Measurements from ENCODE around the gene RAI1. TPM values are rescaled to one million over a fixed set of nuclear protein-coding genes. Genes with fewer than 3 reads are reported as not detected.

RAI1 gene
- total and polyA plus RNA-seq, 2 of the 13 experiments (the other 11 are each of a cell fraction or from before 2014, with no cell fraction given), result 3.4 to 5.2 TPM

DNA sequence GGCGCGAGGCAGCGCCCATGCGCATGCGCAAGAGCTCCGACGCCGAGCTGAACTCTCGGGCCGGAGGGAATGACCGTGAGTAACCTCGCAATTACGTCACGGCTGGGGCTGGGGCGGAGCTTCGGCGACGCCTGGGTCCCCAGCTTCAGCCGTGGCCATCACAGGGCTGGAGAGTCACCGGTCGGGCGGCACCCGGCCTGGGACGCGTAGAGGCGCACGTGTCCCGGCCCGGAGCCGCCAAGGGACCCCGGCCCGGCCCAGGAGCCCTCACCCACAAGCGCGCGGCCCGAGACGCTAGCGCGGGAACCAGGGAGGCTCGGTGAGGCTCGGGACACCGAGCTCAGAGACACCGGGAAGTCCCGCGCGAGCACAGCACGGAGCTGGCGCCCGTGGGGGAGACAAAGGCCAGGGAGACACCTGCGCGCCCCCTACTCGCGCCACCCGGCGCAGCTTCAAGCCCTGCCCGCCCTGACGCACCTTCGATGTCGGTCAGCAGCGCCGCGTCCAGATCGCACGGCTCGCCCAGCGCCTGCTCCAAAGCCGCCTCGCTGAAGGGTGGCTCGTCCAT, 155.1 kb downstream of the RAI1 start:
- WGBS (ENCODE audit: low lambda C conversion rate), result 0% methylated on average over 16 of the region's 69 CpGs
- H4K20me1 ChIP-seq (ENCODE audit: insufficient read depth, low read length), result peaks cover 25% of the 10 kb centered on the region; the same call in 1 of the 2 replicates
- CTCF ChIA-PET (ENCODE audit: low intra/inter-chr PET ratio, low total read pairs), result no interaction called here
- H3K4me2 ChIP-seq (ENCODE audit: low read depth, low read length), result peak overlapping the region; percentile 91
- H3K79me2 ChIP-seq (ENCODE audit: insufficient read depth, low read length), result peaks cover 49% of the 10 kb centered on the region
- DNase-seq (ENCODE audit: low spot score) (peak; percentile 92), ATAC-seq (peak; percentile 60), FAIRE-seq (peak; percentile 89)
- intact Hi-C loops (cut with micrococcal nuclease; ENCODE audit: unreplicated experiment), result loop anchor here (1.0 kb wide), 1 partner anchor 24 kb away; no protein-coding TSS in a partner anchor
- peaks cover 84% of the 10 kb centered on the region for H3K4me1 ChIP-seq (ENCODE audit: insufficient read depth, low read length)
- BruUV-seq (replicated peaks), result no TSS peak
- no peaks in the 10 kb centered on the region for H3K27me3 ChIP-seq (ENCODE audit: control insufficient read depth in 1 of 2, insufficient read depth in 2 of 2, low read length in 2 of 2)
- H3K27ac ChIP-seq (ENCODE audit: extremely low read length, insufficient read depth, low read length), result peak overlapping the region; percentile 90
- POLR2A ChIA-PET, result interaction anchor here (0.7 to 4.2 kb wide), 21 partner anchors 12 to 1398 kb away, joined by 3 to 69 read pairs (median 4); partner anchors contain the start of genes DRC3, PEMT and TOM1L2
- H3K36me3 ChIP-seq (replicated peaks in 1 of 2; ENCODE audit: control insufficient read depth in 1 of 2, insufficient read depth in 2 of 2, low read length in 2 of 2), result peaks cover 5 to 14% of the 10 kb centered on the region in 2 experiments
- H2AFZ ChIP-seq (ENCODE audit: low read length), result no peak overlapping the region
- H3K4me3 ChIP-seq (replicated peaks in 1 of 3; ENCODE audit: insufficient read depth in 1 of 3, low read depth in 2 of 3, low read length in 3 of 3), result peak overlapping the region; percentile 82 to 94 (median 91)
- in situ Hi-C loops (cut with HindIII; ENCODE audit: extremely low pct_ligation_motif_present, low pct_unique_long_range_greater_than_20kb), result no loop called here
- H3K9ac ChIP-seq (ENCODE audit: insufficient read depth, low read depth, low read length), result peak overlapping the region; percentile 99
- no peaks in the 10 kb centered on the region for H3K9me3 ChIP-seq (ENCODE audit: low read length)
- TF ChIP-seq FOXJ3 (CRISPR knock-in tag; IDR thresholded peaks at IDR 0.05; ENCODE audit: borderline replicate concordance) (peak; percentile 63; the same call in 1 of the 2 replicates), TBX2 (CRISPR knock-in tag; IDR thresholded peaks at IDR 0.05; ENCODE audit: borderline replicate concordance) (peak; percentile 64; the same call in 1 of the 2 replicates), PHF21A (CRISPR knock-in tag; IDR thresholded peaks at IDR 0.05) (no peak), PRDM4 (CRISPR knock-in tag; IDR thresholded peaks at IDR 0.05; ENCODE audit: borderline replicate concordance) (no peak), CHCHD3 (CRISPR knock-in tag; IDR thresholded peaks at IDR 0.05) (peak; percentile 77; the same call in 1 of the 2 replicates), HOXA7 (CRISPR knock-in tag; IDR thresholded peaks at IDR 0.05) (no peak), PITX1 (CRISPR knock-in tag; IDR thresholded peaks at IDR 0.05) (peak; percentile 85; the same call in 1 of the 2 replicates), ZNF282 (IDR thresholded peaks at IDR 0.05; ENCODE audit: partially characterized antibody) (no peak), BRD4 (CRISPR knock-in tag; IDR thresholded peaks at IDR 0.05) (no peak; the same call in none of the 2 replicates), RARA (CRISPR knock-in tag; IDR thresholded peaks at IDR 0.05) (peak; percentile 99), KLF12 (CRISPR knock-in tag; IDR thresholded peaks at IDR 0.05; ENCODE audit: borderline replicate concordance) (peak; percentile 72; the same call in 1 of the 2 replicates)
- TF ChIP-seq, protein P1, sequence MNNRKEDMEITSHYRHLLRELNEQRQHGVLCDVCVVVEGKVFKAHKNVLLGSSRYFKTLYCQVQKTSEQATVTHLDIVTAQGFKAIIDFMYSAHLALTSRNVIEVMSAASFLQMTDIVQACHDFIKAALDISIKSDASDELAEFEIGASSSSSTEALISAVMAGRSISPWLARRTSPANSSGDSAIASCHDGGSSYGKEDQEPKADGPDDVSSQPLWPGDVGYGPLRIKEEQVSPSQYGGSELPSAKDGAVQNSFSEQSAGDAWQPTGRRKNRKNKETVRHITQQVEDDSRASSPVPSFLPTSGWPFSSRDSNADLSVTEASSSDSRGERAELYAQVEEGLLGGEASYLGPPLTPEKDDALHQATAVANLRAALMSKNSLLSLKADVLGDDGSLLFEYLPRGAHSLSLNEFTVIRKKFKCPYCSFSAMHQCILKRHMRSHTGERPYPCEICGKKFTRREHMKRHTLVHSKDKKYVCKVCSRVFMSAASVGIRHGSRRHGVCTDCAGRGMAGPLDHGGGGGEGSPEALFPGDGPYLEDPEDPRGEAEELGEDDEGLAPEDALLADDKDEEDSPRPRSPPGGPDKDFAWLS (CRISPR knock-in tag; IDR thresholded peaks at IDR 0.05; ENCODE audit: borderline replicate concordance), result no peak
- TF ChIP-seq, protein P2, sequence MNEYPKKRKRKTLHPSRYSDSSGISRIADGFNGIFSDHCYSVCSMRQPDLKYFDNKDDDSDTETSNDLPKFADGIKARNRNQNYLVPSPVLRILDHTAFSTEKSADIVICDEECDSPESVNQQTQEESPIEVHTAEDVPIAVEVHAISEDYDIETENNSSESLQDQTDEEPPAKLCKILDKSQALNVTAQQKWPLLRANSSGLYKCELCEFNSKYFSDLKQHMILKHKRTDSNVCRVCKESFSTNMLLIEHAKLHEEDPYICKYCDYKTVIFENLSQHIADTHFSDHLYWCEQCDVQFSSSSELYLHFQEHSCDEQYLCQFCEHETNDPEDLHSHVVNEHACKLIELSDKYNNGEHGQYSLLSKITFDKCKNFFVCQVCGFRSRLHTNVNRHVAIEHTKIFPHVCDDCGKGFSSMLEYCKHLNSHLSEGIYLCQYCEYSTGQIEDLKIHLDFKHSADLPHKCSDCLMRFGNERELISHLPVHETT (CRISPR knock-in tag; conservative IDR thresholded peaks at IDR 0.05), result no peak
- TF ChIP-seq, protein P3, sequence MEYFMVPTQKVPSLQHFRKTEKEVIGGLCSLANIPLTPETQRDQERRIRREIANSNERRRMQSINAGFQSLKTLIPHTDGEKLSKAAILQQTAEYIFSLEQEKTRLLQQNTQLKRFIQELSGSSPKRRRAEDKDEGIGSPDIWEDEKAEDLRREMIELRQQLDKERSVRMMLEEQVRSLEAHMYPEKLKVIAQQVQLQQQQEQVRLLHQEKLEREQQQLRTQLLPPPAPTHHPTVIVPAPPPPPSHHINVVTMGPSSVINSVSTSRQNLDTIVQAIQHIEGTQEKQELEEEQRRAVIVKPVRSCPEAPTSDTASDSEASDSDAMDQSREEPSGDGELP (IDR thresholded peaks at IDR 0.05; ENCODE audit: borderline replicate concordance, low read depth), result peak; percentile 67; the same call in 1 of the 2 replicates
- TF ChIP-seq, protein P4, sequence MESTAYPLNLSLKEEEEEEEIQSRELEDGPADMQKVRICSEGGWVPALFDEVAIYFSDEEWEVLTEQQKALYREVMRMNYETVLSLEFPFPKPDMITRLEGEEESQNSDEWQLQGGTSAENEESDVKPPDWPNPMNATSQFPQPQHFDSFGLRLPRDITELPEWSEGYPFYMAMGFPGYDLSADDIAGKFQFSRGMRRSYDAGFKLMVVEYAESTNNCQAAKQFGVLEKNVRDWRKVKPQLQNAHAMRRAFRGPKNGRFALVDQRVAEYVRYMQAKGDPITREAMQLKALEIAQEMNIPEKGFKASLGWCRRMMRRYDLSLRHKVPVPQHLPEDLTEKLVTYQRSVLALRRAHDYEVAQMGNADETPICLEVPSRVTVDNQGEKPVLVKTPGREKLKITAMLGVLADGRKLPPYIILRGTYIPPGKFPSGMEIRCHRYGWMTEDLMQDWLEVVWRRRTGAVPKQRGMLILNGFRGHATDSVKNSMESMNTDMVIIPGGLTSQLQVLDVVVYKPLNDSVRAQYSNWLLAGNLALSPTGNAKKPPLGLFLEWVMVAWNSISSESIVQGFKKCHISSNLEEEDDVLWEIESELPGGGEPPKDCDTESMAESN (CRISPR knock-in tag; conservative IDR thresholded peaks at IDR 0.05), result peak; percentile 85

Measured in HepG2 (cell line).